HepG2 (cell line): ENCODE measurements around the gene CAMK2N2. TPM values are rescaled to one million over a fixed set of nuclear protein-coding genes. Genes with fewer than 3 reads are reported as not detected.

ENCODE experiments used
- ATF7 ChIP-seq, 2 experiments: fragments of 450-650 bp in 1 of 2; sonication (generic) in 1 of 2; formaldehyde crosslinking in 1 of 2; IDR thresholded peaks; 2 replicates each; pipeline versions ENCODE4 v1.4.0 to v1.6.1; 2016 to 2020; ENCODE audit warnings: antibody characterized with exemption in 1 of 2, mild to moderate bottlenecking in 1 of 2, missing genetic modification reagents in 1 of 2
- BHLHE40 ChIP-seq: IDR thresholded peaks from 2 replicates; pipeline ENCODE4 v1.6.1; 2011; ENCODE audit warnings: low read length, improper control_type of control experiment
- CBX2 ChIP-seq, 2 experiments: fragments of 200-600 bp in 1 of 2; sonication (generic); formaldehyde crosslinking in 1 of 2; IDR thresholded peaks; 2 replicates each; pipeline versions ENCODE4 v1.7.0 to v1.8.1; 2018 to 2022; ENCODE audit warnings: low read depth in 2 of 2, low read length in 1 of 2, mild to moderate bottlenecking in 1 of 2, missing genetic modification reagents in 1 of 2
- FLYWCH1 ChIP-seq: sonication (generic); formaldehyde crosslinking; IDR thresholded peaks from 2 replicates; pipeline ENCODE4 v1.8.1; 2023; ENCODE audit warnings: mild to moderate bottlenecking, missing genetic modification reagents
- HNRNPH1 ChIP-seq: fragments of 200-400 bp; formaldehyde crosslinking; optimal IDR thresholded peaks from 2 replicates; pipeline ENCODE3; 2017; ENCODE audit warnings: mild to moderate bottlenecking, low read depth, low read length
- MBNL3 ChIP-seq: fragments of 250-450 bp; sonication (Bioruptor Pico); conservative IDR thresholded peaks from 2 replicates; pipeline ENCODE4 v1.8.0; 2022; ENCODE audit warnings: mild to moderate bottlenecking, inconsistent platforms
- MED1 ChIP-seq: sonication (generic); formaldehyde crosslinking; IDR thresholded peaks from 2 replicates; pipeline ENCODE4 v1.4.0; 2020; ENCODE audit warnings: missing genetic modification reagents
- MED8 ChIP-seq: sonication (generic); formaldehyde crosslinking; IDR thresholded peaks from 2 replicates; pipeline ENCODE4 v1.8.1; 2023; ENCODE audit warnings: mild to moderate bottlenecking, missing genetic modification reagents; ENCODE audit not compliant: insufficient replicate concordance
- MTF1 ChIP-seq: sonication (generic); formaldehyde crosslinking; IDR thresholded peaks from 2 replicates; pipeline ENCODE4 v1.5.0; 2020; ENCODE audit warnings: missing genetic modification reagents
- NR2C2 ChIP-seq: sonication (generic); formaldehyde crosslinking; IDR thresholded peaks from 2 replicates; pipeline ENCODE4 v1.4.0; 2020; ENCODE audit warnings: missing genetic modification reagents, mild to moderate bottlenecking, moderate library complexity, borderline replicate concordance
- REL ChIP-seq: sonication (generic); formaldehyde crosslinking; conservative IDR thresholded peaks from 2 replicates; pipeline ENCODE4 v1.8.0; 2022; ENCODE audit warnings: mild to moderate bottlenecking, missing genetic modification reagents, moderate library complexity
- TOE1 ChIP-seq: sonication (generic); formaldehyde crosslinking; IDR thresholded peaks from 2 replicates; pipeline ENCODE4 v1.4.0; 2020; ENCODE audit warnings: mild to moderate bottlenecking, missing genetic modification reagents
- ZKSCAN1 ChIP-seq: fragments of 150-350 bp; IDR thresholded peaks from 2 replicates; pipeline ENCODE4 v1.6.1; 2014; ENCODE audit warnings: low read length
- ZNF121 ChIP-seq: sonication (generic); formaldehyde crosslinking; IDR thresholded peaks from 2 replicates; pipeline ENCODE4 v1.5.0; 2020; ENCODE audit warnings: mild to moderate bottlenecking, missing genetic modification reagents
- ZNF317 ChIP-seq: sonication (generic); formaldehyde crosslinking; IDR thresholded peaks from 2 replicates; pipeline ENCODE4 v1.5.0; 2020; ENCODE audit warnings: mild to moderate bottlenecking, missing genetic modification reagents
- ZNF780A ChIP-seq: sonication (generic); formaldehyde crosslinking; IDR thresholded peaks from 2 replicates; pipeline ENCODE4 v1.8.0; 2022; ENCODE audit warnings: mild to moderate bottlenecking, missing genetic modification reagents, moderate library complexity
- ZNF841 ChIP-seq: sonication (generic); formaldehyde crosslinking; IDR thresholded peaks from 2 replicates; pipeline ENCODE4 v1.8.1; 2023; ENCODE audit warnings: missing genetic modification reagents, borderline replicate concordance
- ZSCAN20 ChIP-seq: sonication (generic); formaldehyde crosslinking; IDR thresholded peaks from 2 replicates; pipeline ENCODE4 v1.4.0; 2020; ENCODE audit warnings: missing genetic modification reagents, mild to moderate bottlenecking, borderline replicate concordance
- polyA plus RNA-seq, 8 experiments: library from polyadenylated mRNA; depleted of rRNA in 3 of 8; stranded (reverse) in 7 of 8; unstranded in 1 of 8; fragments of >200 nt; fragmentation: Illumina TruSeq in 4 of 8; extraction: Trizol in 4 of 8; gene quantifications; 2 replicates each; pipeline versions ENCODE4 v1.2.1 to v1.2.3, GENCODE V29; 2011 to 2016; ENCODE audit warnings: low read depth in 4 of 8, missing spikeins in 1 of 8, mixed read lengths in 1 of 8; ENCODE audit not compliant: insufficient read depth in 1 of 8
- total RNA-seq, 5 experiments: library from RNA; depleted of rRNA; stranded (reverse); fragments of >200 nt; fragmentation: Illumina TruSeq; extraction: Trizol; gene quantifications; 2 replicates each; pipeline ENCODE4 v1.2.3, GENCODE V29; 2016; ENCODE audit warnings: low read depth in 1 of 5
- TF ChIP-seq, protein P1 (sequence below): sonication (generic); formaldehyde crosslinking; IDR thresholded peaks from 2 replicates; pipeline ENCODE4 v1.9.0; 2021; ENCODE audit warnings: missing genetic modification reagents, mild to moderate bottlenecking, borderline replicate concordance
- TF ChIP-seq, protein P2 (sequence below): sonication (generic); formaldehyde crosslinking; IDR thresholded peaks from 2 replicates; pipeline ENCODE4 v1.5.1; 2020; ENCODE audit warnings: mild to moderate bottlenecking, missing genetic modification reagents, moderate library complexity
- TF ChIP-seq, protein P3 (sequence below): sonication (generic); formaldehyde crosslinking; IDR thresholded peaks from 2 replicates; pipeline ENCODE4 v1.8.0; 2022; ENCODE audit warnings: mild to moderate bottlenecking, missing genetic modification reagents; ENCODE audit not compliant: insufficient replicate concordance

Gene CAMK2N2
- total and polyA plus RNA-seq, 2 of the 13 experiments (the other 11 are each of a cell fraction or from before 2014, with no cell fraction given) = 0.12 to 0.27 TPM

DNA sequence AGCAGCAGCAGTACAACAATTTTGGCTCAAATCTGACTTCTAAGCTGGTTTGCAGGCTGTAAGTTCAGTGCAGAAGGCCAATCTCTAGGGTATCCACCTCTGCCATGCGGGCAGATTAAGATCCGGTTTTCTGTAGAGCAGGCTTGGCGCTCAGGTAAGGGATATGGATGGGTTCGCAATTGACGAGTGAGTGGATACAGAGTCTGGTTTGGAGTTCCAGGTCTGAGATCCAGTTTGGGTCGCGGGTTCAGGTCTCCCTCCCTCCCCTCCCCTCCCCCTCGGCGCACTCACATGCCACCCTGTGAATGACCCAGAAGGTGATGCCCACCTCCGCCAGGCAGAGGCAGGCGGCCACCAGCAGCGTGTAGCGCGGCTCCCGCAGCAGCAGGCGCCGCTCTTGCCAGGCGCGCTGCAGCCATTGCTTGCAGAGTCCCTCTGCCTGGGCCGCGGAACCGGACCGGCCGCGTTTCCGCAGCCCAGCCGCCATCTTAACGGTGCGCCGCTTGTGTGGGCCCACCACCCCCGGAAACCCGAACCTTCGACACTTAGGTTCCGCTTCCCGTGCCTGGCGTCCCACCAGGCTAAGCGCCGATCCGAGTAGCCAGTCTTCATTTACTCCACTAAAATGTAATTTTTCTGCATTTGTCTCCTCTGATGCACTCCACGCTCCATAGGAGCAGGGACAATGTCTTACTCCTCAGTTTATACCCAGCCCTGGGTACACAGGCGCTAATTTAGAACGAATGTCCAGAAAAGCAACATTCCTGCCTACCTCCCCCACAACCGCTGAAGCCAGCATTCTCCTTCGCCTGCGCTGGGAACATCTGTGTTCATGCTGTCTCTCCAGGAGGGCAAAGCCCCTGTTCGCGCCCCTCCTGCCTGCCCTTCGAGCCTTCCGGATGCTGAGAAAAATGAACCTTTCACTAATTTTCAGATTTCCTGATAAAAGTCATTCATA, 12.6 kb downstream of the CAMK2N2 start, which contains the start of gene ALG3 (continued):
- TF ChIP-seq, protein P1, sequence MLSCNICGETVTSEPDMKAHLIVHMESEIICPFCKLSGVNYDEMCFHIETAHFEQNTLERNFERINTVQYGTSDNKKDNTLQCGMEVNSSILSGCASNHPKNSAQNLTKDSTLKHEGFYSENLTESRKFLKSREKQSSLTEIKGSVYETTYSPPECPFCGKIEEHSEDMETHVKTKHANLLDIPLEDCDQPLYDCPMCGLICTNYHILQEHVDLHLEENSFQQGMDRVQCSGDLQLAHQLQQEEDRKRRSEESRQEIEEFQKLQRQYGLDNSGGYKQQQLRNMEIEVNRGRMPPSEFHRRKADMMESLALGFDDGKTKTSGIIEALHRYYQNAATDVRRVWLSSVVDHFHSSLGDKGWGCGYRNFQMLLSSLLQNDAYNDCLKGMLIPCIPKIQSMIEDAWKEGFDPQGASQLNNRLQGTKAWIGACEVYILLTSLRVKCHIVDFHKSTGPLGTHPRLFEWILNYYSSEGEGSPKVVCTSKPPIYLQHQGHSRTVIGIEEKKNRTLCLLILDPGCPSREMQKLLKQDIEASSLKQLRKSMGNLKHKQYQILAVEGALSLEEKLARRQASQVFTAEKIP (CRISPR knock-in tag) = no peak
- peak; percentile 79 for TF ChIP-seq BHLHE40
- TF ChIP-seq REL = no peak
- TF ChIP-seq, protein P2, sequence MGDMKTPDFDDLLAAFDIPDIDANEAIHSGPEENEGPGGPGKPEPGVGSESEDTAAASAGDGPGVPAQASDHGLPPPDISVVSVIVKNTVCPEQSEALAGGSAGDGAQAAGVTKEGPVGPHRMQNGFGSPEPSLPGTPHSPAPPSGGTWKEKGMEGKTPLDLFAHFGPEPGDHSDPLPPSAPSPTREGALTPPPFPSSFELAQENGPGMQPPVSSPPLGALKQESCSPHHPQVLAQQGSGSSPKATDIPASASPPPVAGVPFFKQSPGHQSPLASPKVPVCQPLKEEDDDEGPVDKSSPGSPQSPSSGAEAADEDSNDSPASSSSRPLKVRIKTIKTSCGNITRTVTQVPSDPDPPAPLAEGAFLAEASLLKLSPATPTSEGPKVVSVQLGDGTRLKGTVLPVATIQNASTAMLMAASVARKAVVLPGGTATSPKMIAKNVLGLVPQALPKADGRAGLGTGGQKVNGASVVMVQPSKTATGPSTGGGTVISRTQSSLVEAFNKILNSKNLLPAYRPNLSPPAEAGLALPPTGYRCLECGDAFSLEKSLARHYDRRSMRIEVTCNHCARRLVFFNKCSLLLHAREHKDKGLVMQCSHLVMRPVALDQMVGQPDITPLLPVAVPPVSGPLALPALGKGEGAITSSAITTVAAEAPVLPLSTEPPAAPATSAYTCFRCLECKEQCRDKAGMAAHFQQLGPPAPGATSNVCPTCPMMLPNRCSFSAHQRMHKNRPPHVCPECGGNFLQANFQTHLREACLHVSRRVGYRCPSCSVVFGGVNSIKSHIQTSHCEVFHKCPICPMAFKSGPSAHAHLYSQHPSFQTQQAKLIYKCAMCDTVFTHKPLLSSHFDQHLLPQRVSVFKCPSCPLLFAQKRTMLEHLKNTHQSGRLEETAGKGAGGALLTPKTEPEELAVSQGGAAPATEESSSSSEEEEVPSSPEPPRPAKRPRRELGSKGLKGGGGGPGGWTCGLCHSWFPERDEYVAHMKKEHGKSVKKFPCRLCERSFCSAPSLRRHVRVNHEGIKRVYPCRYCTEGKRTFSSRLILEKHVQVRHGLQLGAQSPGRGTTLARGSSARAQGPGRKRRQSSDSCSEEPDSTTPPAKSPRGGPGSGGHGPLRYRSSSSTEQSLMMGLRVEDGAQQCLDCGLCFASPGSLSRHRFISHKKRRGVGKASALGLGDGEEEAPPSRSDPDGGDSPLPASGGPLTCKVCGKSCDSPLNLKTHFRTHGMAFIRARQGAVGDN = peak; percentile 57; the same call in 1 of the 2 replicates
- no peak for TF ChIP-seq MBNL3 (CRISPR knock-in tag)
- peak; percentile 68 for TF ChIP-seq NR2C2 (CRISPR knock-in tag)
- peak; percentile 65 for TF ChIP-seq MED1 (CRISPR knock-in tag)
- TF ChIP-seq ZNF780A (CRISPR knock-in tag) = no peak; the same call in 1 of the 2 replicates
- no peak for TF ChIP-seq FLYWCH1 (CRISPR knock-in tag)
- TF ChIP-seq MTF1 (CRISPR knock-in tag) = no peak
- no peak for TF ChIP-seq ZSCAN20 (CRISPR knock-in tag)
- TF ChIP-seq ZNF121 (CRISPR knock-in tag) = no peak
- no peak for TF ChIP-seq ZNF841 (CRISPR knock-in tag)
- TF ChIP-seq ZKSCAN1 = peak; percentile 32; the same call in 1 of the 2 replicates
- TF ChIP-seq, protein P3, sequence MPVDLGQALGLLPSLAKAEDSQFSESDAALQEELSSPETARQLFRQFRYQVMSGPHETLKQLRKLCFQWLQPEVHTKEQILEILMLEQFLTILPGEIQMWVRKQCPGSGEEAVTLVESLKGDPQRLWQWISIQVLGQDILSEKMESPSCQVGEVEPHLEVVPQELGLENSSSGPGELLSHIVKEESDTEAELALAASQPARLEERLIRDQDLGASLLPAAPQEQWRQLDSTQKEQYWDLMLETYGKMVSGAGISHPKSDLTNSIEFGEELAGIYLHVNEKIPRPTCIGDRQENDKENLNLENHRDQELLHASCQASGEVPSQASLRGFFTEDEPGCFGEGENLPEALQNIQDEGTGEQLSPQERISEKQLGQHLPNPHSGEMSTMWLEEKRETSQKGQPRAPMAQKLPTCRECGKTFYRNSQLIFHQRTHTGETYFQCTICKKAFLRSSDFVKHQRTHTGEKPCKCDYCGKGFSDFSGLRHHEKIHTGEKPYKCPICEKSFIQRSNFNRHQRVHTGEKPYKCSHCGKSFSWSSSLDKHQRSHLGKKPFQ (CRISPR knock-in tag) = no peak
- peak; percentile 90 for TF ChIP-seq MED8 (CRISPR knock-in tag)
- TF ChIP-seq HNRNPH1 = no peak
- peak; percentile 63; the same call in 1 of the 2 replicates for TF ChIP-seq ZNF317
- TF ChIP-seq ATF7 (IDR thresholded peaks at IDR 0.05) = no peak
- 0 out of 2 replicates have a peak, but pooled peaks have one; percentile 33 for TF ChIP-seq ATF7 (CRISPR knock-in tag; IDR thresholded peaks at IDR 0.05)
- TF ChIP-seq TOE1 (CRISPR knock-in tag) = no peak; the same call in 1 of the 2 replicates
- TF ChIP-seq CBX2 (IDR thresholded peaks at IDR 0.05; ENCODE audit: low read depth, low read length) = no peak
- no peak for TF ChIP-seq CBX2 (CRISPR knock-in tag; IDR thresholded peaks at IDR 0.05; ENCODE audit: low read depth)
